Forelimb muscle (tissue), 1 donor: ENCODE data around the gene NXT1. TPM values are rescaled to one million over a fixed set of nuclear protein-coding genes. Genes with fewer than 3 reads are reported as not detected.

ENCODE experiments used
- DNase-seq: peaks from one replicate; pipeline ENCODE4 v3.0.0-alpha.2; 2013; ENCODE audit warnings: low read depth
- polyA plus RNA-seq: library from polyadenylated mRNA; unstranded; fragments of 120-200 nt; gene quantifications from one replicate; pipeline ENCODE4 v1.2.1, GENCODE V29; 2013; ENCODE audit not compliant: insufficient read length

Gene NXT1
- polyA plus RNA-seq, 1 donor: 10.5 TPM

- DNase-seq: no peak
Observed at GRCh38 chr20:23360531-23360930, 9.9 kb downstream of the NXT1 start.

GRCh38 chr20:23361119-23361475, 10.5 kb downstream of the NXT1 start:
- no peak for DNase-seq

DNA sequence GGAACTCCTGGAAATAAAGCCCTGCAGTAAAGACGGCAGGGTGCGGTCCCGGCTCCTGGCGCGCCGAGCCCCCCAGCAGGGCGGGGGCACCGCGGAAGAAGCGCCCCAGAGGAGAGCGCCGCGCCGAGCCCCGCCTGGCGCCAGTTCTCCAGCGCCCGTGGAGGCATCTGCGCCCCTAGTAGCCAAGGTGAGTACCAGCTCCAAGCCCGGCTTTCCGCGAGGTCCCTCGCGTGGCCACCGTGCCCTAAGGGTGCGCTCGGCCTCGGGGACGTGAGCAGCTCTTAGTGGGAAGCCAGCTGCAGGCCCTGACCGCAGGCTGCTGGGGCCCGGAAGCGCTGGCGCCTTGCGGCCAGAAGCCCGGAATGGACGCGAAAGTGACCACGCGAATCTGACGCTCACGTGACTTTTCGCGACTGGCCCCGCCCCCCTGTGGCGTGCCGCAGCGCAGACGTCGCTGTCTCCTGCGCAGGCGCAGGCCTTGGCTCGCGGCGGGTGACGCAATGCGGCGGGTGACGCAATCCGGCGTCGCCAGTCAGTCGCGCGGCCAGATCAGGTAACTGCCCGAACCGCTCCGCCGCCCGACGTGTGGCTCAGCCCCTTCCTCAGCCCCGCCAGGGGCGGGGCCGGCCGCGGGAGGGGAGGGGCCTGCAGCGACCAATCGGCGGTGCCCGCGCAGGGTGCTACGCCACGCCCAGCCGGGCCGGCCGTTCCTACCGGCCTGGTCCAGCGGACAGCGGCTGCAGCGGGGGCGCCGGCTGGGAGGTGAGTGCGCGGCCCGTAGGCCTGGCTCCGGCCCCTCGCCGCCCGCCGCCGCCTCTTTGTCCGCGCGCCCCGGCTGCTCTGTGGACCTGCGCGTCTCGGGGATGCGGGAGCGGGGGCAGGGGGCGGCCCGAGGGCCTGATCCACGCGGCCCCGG, 11.1 kb downstream of the NXT1 start, which contains the start of gene GZF1:
TSS of gene GZF1 (plus strand) at position 707 of the 916 bp plus-strand sequence. CDS start 2,202 bp downstream, outside the sequence.
- DNase-seq: peak; percentile 92

- no peak for DNase-seq
Observed at GRCh38 chr20:23362392-23363256, 12.0 kb downstream of the NXT1 start.

GRCh38 chr20:23363257-23363649, 12.7 kb downstream of the NXT1 start:
- no peak for DNase-seq

DNA sequence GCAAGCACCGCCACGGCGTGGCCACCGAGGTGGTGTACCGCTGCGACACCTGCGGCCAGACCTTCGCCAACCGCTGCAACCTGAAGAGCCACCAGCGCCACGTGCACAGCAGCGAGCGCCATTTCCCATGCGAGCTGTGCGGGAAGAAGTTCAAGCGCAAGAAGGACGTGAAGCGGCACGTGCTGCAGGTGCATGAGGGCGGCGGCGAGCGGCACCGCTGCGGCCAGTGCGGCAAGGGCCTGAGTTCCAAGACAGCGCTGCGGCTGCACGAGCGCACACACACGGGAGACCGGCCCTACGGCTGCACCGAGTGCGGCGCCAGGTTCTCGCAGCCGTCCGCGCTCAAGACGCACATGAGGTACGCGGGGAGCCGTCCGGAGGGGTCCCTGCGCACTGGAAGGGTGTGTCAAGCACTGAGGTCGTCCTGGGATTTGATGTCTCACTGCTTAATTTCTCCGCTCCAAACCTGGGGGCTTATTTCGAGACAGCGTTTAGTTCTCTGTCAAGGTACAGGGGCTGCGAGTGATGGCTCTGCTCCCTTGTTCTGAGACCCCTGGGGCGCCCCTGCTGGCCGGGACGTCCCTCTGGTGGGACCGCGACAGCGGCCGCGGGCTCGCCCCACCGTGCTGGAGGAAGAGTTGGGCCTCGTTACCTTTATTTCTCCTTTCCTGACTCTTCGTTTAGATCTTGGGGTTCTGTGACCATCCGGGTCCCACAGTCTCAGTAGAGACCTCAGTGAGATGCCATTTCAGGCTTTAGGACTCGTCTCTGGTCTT, 15.0 kb downstream of the NXT1 start:
- DNase-seq: no peak

DNA sequence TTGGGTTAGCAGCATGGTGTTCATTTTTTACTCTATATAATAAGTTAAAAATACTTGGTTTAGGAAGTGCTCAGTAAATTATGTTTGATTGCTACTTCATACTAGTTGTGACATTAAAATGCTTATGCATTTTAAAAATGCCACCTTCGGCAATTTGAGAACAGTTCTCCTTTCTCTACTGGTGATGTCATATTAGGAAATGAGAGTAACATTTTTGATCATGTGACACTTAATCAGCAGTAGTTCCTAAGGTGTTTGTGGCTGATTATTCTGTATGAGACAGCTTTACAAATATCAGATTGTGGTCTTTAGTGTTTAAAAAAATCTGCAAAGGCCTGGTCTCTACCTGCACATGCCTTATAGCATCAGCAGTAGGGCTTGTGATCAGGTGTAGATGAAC, 15.8 kb downstream of the NXT1 start:
- no peak for DNase-seq

DNA sequence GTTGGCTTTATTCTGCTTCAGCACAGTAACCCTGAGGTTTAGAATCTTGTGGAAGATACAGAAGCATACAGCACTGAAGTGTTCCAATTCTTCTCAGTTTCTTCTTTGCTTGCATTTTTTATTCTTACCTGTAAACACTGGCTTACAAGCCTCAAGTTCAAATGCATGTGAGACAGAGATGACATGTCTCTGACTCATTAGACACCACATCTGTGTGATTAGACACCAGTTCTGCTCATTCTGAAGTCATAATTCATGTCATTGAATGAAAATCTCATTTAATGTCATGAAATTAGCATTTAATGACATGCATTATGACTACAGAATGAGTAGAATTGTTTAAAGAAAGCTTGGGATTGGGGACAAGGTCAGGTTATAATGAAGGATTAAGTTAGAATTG, 17.2 kb downstream of the NXT1 start:
- DNase-seq: no peak

DNA sequence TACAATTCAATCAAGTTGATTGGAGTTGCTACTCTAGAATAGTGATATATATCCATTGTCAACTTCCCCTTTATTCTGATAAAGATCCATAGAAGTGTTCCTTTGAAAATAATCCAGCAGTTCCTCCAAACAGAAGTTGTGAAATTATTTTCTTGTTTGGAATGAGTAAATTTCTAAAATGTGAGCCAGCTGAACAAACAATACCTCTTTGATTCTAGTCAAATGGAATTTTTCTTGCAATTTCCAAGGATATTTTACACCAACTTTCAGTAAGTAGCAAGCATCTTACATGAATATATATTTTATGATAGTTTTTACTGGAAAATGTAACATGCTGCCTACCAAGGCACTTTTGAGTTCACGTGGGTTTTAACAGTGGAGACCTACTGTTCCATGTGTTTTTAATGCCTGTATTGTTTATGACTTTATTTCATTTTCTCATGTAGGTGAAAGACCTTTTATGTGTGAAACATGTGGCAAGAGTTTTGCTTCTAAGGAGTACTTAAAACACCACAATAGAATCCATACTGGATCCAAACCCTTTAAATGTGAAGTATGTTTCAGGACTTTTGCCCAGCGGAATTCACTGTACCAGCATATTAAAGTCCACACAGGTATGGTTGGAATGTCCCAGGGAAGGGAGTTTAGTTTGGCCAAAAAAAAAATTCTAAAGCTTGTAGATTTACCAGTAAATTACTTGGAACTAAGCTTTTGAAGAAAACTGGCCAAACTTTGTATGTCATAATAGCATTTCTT, 17.9 kb downstream of the NXT1 start:
- no peak for DNase-seq

DNA sequence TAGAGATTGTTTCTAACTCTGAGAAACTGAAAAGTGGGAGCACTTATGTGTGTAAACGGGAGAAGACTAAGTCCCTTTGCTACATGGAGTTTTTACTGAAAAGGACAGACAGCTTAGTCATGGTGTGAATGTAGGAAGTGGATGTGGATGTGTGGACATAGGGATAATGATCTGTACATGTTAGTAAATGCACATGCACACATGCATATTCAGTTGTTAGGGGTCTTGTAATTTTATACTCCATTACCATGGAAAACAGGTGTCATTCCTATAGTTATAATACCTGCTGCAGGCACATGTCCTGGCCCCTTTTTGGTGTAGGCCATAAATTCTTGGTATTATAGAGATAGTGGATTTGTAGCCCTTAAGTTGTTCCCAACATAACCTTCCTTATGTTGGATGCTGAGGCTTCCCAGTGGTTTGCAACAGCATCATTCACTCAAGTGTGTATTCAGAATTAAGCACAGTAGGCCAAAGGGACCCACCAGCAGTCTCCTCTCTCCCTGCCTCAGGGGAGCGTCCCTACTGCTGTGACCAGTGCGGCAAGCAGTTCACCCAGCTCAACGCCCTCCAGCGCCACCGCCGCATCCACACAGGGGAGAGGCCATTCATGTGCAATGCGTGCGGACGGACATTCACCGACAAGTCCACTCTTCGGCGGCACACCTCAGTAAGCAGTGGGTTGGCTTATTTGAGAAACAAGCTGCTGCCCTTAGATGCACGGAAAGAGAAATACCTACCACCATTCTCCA, 18.7 kb downstream of the NXT1 start:
- DNase-seq: no peak

- no peak for DNase-seq
Observed at GRCh38 chr20:23370274-23370673, 19.7 kb downstream of the NXT1 start.

GRCh38 chr20:23370873-23371272, 20.3 kb downstream of the NXT1 start:
- DNase-seq: no peak

DNA sequence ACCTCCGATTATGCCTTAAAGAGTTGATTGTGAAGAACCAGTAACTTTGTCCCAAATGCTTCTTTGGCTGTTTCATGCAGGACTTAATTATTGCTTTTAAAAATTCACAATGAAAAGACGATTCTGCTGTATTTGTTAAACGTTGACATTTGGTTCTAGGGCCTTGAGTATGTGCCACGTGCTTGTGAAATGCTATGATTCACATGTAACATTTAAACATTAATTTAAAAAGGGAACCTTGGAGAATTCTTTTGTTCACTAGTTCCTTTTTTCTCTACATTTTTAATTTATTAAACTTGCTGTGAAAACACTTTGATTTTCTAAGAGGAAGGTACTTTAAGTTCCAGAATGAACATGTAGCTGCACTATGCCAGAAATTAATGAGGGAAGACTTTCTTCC, 20.9 kb downstream of the NXT1 start:
- no peak for DNase-seq

- no peak for DNase-seq
Observed at GRCh38 chr20:23374441-23374840, 23.9 kb downstream of the NXT1 start.

GRCh38 chr20:23375827-23376226, 25.2 kb downstream of the NXT1 start:
- no peak for DNase-seq

GRCh38 chr20:23379772-23380171, 29.2 kb downstream of the NXT1 start:
- DNase-seq: no peak

DNA sequence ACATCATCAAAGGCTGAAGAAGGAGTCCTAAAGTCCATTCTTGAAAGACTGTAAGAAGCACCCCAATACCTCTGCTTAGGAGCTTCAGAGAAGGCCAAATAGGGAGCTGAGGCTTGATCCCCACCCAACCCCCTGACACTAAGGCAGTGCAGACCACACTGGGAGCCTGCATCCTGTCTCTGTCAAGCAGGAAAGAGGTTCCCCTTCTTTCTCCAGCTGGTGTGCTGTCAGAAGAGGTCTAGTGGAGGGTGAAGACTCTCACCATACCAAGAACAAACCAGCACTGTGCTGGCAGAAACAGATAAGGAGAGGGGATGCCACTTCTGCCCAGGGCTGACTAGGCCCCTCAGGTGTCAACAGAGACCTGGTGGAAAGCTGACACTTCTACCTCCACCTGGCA, 31.3 kb downstream of the NXT1 start:
- no peak for DNase-seq

- DNase-seq: no peak
Observed at GRCh38 chr20:23386304-23387117, 35.9 kb downstream of the NXT1 start.

DNA sequence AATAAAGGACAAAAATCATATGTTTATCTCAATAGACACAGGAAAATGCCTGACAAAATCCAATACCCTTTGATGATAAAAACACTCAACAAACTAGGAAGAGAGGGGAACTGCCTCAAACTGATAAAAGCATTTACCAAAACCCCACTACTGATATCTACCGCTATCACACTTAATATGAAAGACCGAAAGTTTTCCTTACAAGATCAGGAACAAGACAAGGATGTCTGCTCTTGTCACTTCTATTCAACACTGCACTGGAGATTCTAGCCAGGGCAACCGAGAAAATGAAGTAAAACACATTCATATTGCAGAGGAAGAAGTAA, 36.5 kb downstream of the NXT1 start:
- DNase-seq: no peak
